ENCODE results near the gene USP8.

USP8 gene

GRCh38 chr15:50426428-50426827 is 2.2 kb downstream of the USP8 start:
- TF ChIP-seq EZH2phosphoT487 (IDR thresholded peaks at IDR 0.05; ENCODE audit: low read length) (no peak), CTCF (IDR thresholded peaks at IDR 0.05; ENCODE audit: low read length) (no peak), EZH2 (optimal IDR thresholded peaks at IDR 0.05; ENCODE audit: low read depth, low read length) (no peak)
- no peak for DNase-seq
- Histone ChIP-seq H3K4me2 (ENCODE audit: low read depth, low read length) (no peak overlapping the region), H3F3A (ENCODE audit: insufficient read depth, low read length) (peaks cover 5% of the 10 kb centered on the region; the same call in 1 of the 2 replicates), H3K79me2 (ENCODE audit: low read length) (peaks cover 72% of the 10 kb centered on the region), H3K4me3 (ENCODE audit: low read length) (no peak overlapping the region), H4K20me1 (ENCODE audit: insufficient read depth, low read length) (no peaks in the 10 kb centered on the region; the same call in 1 of the 2 replicates), H3K4me1 (ENCODE audit: low read length) (no peaks in the 10 kb centered on the region), H3K9ac (ENCODE audit: low read length) (no peak overlapping the region), H3K27ac (ENCODE audit: low read length) (no peak overlapping the region), H2AFZ (ENCODE audit: low read length) (no peak overlapping the region), H3K27me3 (replicated peaks; ENCODE audit: insufficient read depth, low read length) (no peaks in the 10 kb centered on the region), H3K9me3 (replicated peaks; ENCODE audit: insufficient read depth, low read length) (no peaks in the 10 kb centered on the region), H3K9me2 (replicated peaks; ENCODE audit: insufficient read depth, low read length) (no peaks in the 10 kb centered on the region), H3K36me3 (replicated peaks; ENCODE audit: insufficient read depth, low read length) (no peaks in the 10 kb centered on the region)

GRCh38 chr15:50431204-50431603 is 7.0 kb downstream of the USP8 start:
- Histone ChIP-seq H3K4me3 (ENCODE audit: low read length) (no peak overlapping the region), H4K20me1 (ENCODE audit: insufficient read depth, low read length) (no peaks in the 10 kb centered on the region; the same call in 1 of the 2 replicates), H3K9me3 (replicated peaks; ENCODE audit: insufficient read depth, low read length) (no peaks in the 10 kb centered on the region), H3K27ac (ENCODE audit: low read length) (no peak overlapping the region), H3K4me2 (ENCODE audit: low read depth, low read length) (no peak overlapping the region), H3K9me2 (replicated peaks; ENCODE audit: insufficient read depth, low read length) (no peaks in the 10 kb centered on the region), H3K36me3 (replicated peaks; ENCODE audit: insufficient read depth, low read length) (no peaks in the 10 kb centered on the region), H3K9ac (ENCODE audit: low read length) (no peak overlapping the region), H3K4me1 (ENCODE audit: low read length) (no peaks in the 10 kb centered on the region), H3K27me3 (replicated peaks; ENCODE audit: insufficient read depth, low read length) (no peaks in the 10 kb centered on the region), H2AFZ (ENCODE audit: low read length) (no peak overlapping the region), H3K79me2 (ENCODE audit: low read length) (peaks cover 99% of the 10 kb centered on the region), H3F3A (ENCODE audit: insufficient read depth, low read length) (no peaks in the 10 kb centered on the region)
- DNase-seq: no peak
- TF ChIP-seq CTCF (IDR thresholded peaks at IDR 0.05; ENCODE audit: low read length): no peak
- TF ChIP-seq EZH2 (optimal IDR thresholded peaks at IDR 0.05; ENCODE audit: low read depth, low read length): no peak
- TF ChIP-seq EZH2phosphoT487 (IDR thresholded peaks at IDR 0.05; ENCODE audit: low read length): no peak

GRCh38 chr15:50432230-50432629 is 8.0 kb downstream of the USP8 start:
- Histone ChIP-seq H2AFZ (ENCODE audit: low read length) (no peak overlapping the region), H3K9ac (ENCODE audit: low read length) (no peak overlapping the region), H3K27ac (ENCODE audit: low read length) (no peak overlapping the region), H3K27me3 (replicated peaks; ENCODE audit: insufficient read depth, low read length) (no peaks in the 10 kb centered on the region), H3K4me1 (ENCODE audit: low read length) (no peaks in the 10 kb centered on the region), H3K4me2 (ENCODE audit: low read depth, low read length) (no peak overlapping the region), H3K9me3 (replicated peaks; ENCODE audit: insufficient read depth, low read length) (no peaks in the 10 kb centered on the region), H3F3A (ENCODE audit: insufficient read depth, low read length) (no peaks in the 10 kb centered on the region), H3K4me3 (ENCODE audit: low read length) (no peak overlapping the region), H3K79me2 (ENCODE audit: low read length) (peaks cover 99% of the 10 kb centered on the region), H4K20me1 (ENCODE audit: insufficient read depth, low read length) (no peaks in the 10 kb centered on the region; the same call in 1 of the 2 replicates), H3K36me3 (replicated peaks; ENCODE audit: insufficient read depth, low read length) (no peaks in the 10 kb centered on the region), H3K9me2 (replicated peaks; ENCODE audit: insufficient read depth, low read length) (no peaks in the 10 kb centered on the region)
- TF ChIP-seq EZH2 (optimal IDR thresholded peaks at IDR 0.05; ENCODE audit: low read depth, low read length) (no peak), CTCF (IDR thresholded peaks at IDR 0.05; ENCODE audit: low read length) (no peak), EZH2phosphoT487 (IDR thresholded peaks at IDR 0.05; ENCODE audit: low read length) (no peak)
- DNase-seq: no peak
